PC-3 (cell line): Measurements from ENCODE around the gene ZNF319. TPM values are rescaled to one million over a fixed set of nuclear protein-coding genes. Genes with fewer than 3 reads are reported as not detected.

Experiments
- ATAC-seq: fragments of 200-7000 bp; cut with Tn5 transposase; 2 replicates; pipeline ENCODE4 v1.9.1; 2020; ENCODE audit warnings: mild to moderate bottlenecking, moderate library complexity
- BruUV-seq: library from RNA; stranded (reverse); fragments of 400-500 nt; replicated peaks from 2 replicates; lab custom pipeline; 2021; lab: Mats Ljungman, UMichigan
- CTCF ChIA-PET: fragments of 300-600 bp; sonication (Branson Sonifier 250); formaldehyde crosslinking; loops from one replicate; lab custom pipeline; 2022; ENCODE audit warnings: antibody characterized with exemption; lab: Charles Lee
- POLR2A ChIA-PET: fragments of 300-600 bp; sonication (Branson Sonifier 250); formaldehyde crosslinking; loops from one replicate; lab custom pipeline; 2022; ENCODE audit warnings: antibody characterized with exemption; ENCODE audit not compliant: unreplicated experiment; lab: Charles Lee
- DNase-seq: peaks from one replicate; pipeline ENCODE4 v3.0.0-alpha.2; 2015
- H2AFZ ChIP-seq: fragments of 300-600 bp; sonication (generic); 2 replicates; pipeline ENCODE4 v1.6.0; 2016; ENCODE audit warnings: antibody characterized with exemption, low read length
- H3F3A ChIP-seq: fragments of 300-600 bp; sonication (generic); one replicate; pipeline ENCODE4 v1.6.0; 2017; ENCODE audit warnings: antibody characterized with exemption, low read length, control low read depth, mild to moderate bottlenecking; ENCODE audit not compliant: unreplicated experiment
- H3K27ac ChIP-seq: fragments of 300-600 bp; sonication (generic); 2 replicates; pipeline ENCODE4 v1.5.1; 2016; ENCODE audit warnings: mild to moderate bottlenecking, low read length
- H3K27me3 ChIP-seq: fragments of 300-600 bp; sonication (generic); 2 replicates; pipeline ENCODE4 v1.6.1; 2016; ENCODE audit warnings: low read length, mixed read lengths
- H3K36me3 ChIP-seq: fragments of 300-600 bp; sonication (generic); 2 replicates; pipeline ENCODE4 v1.6.1; 2016; ENCODE audit warnings: low read depth, mixed run types, low read length, mixed read lengths
- H3K4me1 ChIP-seq: fragments of 300-600 bp; sonication (generic); 2 replicates; pipeline ENCODE4 v1.5.1; 2016; ENCODE audit warnings: low read length; ENCODE audit not compliant: insufficient read depth
- H3K4me2 ChIP-seq: fragments of 300-600 bp; sonication (generic); 2 replicates; pipeline ENCODE4 v1.6.0; 2016; ENCODE audit warnings: low read length
- H3K4me3 ChIP-seq: fragments of 300-600 bp; sonication (generic); 2 replicates; pipeline ENCODE4 v1.5.1; 2016; ENCODE audit warnings: mild to moderate bottlenecking, low read length, mixed read lengths
- H3K79me2 ChIP-seq: fragments of 300-600 bp; sonication (generic); 2 replicates; pipeline ENCODE4 v1.6.1; 2017; ENCODE audit warnings: low read length, mixed read lengths
- H3K9ac ChIP-seq: fragments of 300-600 bp; sonication (generic); 2 replicates; pipeline ENCODE4 v1.6.0; 2016; ENCODE audit warnings: mild to moderate bottlenecking, low read length
- H3K9me2 ChIP-seq: fragments of 300-600 bp; sonication (generic); replicated peaks from 2 replicates; pipeline ENCODE4 v1.6.1; 2016; ENCODE audit warnings: mixed run types, low read length, mixed read lengths
- H3K9me3 ChIP-seq: fragments of 300-600 bp; sonication (generic); 2 replicates; pipeline ENCODE4 v1.6.1; 2016; ENCODE audit warnings: low read length, mixed read lengths
- H4K20me1 ChIP-seq: fragments of 300-600 bp; sonication (generic); 2 replicates; pipeline ENCODE4 v1.6.1; 2016; ENCODE audit warnings: low read length, mixed read lengths
- EZH2 ChIP-seq: fragments of 300-600 bp; sonication (generic); IDR thresholded peaks from one replicate; pipeline ENCODE4 v1.6.1; 2017; ENCODE audit warnings: antibody characterized with exemption, mild to moderate bottlenecking, low read length; ENCODE audit not compliant: unreplicated experiment
- EZH2phosphoT487 ChIP-seq: fragments of 300-600 bp; sonication (generic); IDR thresholded peaks from 2 replicates; pipeline ENCODE4 v1.6.1; 2018; ENCODE audit warnings: mild to moderate bottlenecking, antibody characterized with exemption, low read length, borderline replicate concordance
- intact Hi-C: fragments of 100-400 bp; cut with micrococcal nuclease; formaldehyde crosslinking; loops from 2 replicates; pipeline ENCODE4 v1.9.0; 2023
- total RNA-seq: library from RNA; depleted of rRNA; stranded (reverse); fragments of >200 nt; gene quantifications from 2 replicates; pipeline ENCODE4 v1.2.3, GENCODE V29; 2014
- TF ChIP-seq, protein P1 (sequence below): fragments of 300-600 bp; sonication (generic); conservative IDR thresholded peaks from 2 replicates; pipeline ENCODE4 v1.5.1; 2017; ENCODE audit warnings: antibody characterized with exemption, low read depth, mild to moderate bottlenecking, low read length

Gene ZNF319
- total RNA-seq, 1 experiment from 2014 or later = 2.2 TPM

DNA sequence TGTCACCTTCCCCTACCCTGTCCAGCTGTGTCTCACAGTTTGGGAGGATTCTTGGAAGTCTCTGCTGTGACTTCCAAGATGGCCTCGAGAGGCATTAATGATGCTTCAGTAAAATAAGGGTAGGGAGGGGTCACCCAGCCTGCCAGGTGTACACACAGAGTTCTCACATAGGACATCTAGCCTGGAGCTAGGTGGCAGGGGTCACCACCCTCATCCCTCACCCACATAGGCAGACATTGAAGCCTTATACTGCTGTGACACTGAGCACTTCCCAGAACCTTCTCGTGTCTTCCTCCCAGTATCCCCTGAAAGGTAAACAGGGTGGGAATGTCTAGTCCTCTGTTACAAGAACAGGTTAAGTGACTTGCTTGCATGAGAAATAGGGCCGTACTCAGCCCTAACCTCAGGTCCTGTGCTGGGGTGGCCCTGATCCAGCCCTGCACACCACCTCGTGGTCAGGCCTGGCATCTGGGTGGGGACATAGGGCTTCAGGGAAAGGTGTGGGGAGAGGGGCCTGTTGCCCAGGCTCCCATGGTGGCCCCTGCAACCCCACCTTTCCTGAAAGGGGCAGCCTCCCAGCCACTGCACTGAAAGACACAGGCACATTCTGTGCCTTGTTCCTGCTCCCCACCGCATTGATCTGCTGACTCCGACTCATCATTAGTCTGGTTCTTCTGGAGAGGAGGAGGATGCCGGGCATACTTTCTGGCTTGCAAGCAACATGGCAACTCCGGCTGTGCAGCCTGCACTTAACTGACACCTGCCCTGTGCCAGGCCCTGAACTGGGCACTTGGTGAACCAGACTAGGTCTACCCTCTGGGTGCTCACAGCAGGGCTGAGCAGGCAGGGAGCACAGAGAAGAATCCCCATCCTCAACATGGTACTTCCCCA, 21.4 kb upstream of the ZNF319 start:
- Histone ChIP-seq H3K36me3 (no peaks in the 10 kb centered on the region; the same call in 1 of the 2 replicates), H4K20me1 (no peaks in the 10 kb centered on the region), H3F3A (no peaks in the 10 kb centered on the region), H3K4me1 (peaks cover 29% of the 10 kb centered on the region), H3K79me2 (no peaks in the 10 kb centered on the region), H3K9ac (no peak overlapping the region), H3K27me3 (no peaks in the 10 kb centered on the region), H3K9me2 (no peaks in the 10 kb centered on the region), H3K9me3 (no peaks in the 10 kb centered on the region), H2AFZ (no peak overlapping the region), H3K4me3 (no peak overlapping the region), H3K27ac (peak overlapping the region; percentile 64), H3K4me2 (peak overlapping the region; percentile 39; the same call in 1 of the 2 replicates)
- BruUV-seq = no TSS peak
- TF ChIP-seq EZH2phosphoT487 = no peak
- TF ChIP-seq EZH2 = no peak
- TF ChIP-seq, protein P1, sequence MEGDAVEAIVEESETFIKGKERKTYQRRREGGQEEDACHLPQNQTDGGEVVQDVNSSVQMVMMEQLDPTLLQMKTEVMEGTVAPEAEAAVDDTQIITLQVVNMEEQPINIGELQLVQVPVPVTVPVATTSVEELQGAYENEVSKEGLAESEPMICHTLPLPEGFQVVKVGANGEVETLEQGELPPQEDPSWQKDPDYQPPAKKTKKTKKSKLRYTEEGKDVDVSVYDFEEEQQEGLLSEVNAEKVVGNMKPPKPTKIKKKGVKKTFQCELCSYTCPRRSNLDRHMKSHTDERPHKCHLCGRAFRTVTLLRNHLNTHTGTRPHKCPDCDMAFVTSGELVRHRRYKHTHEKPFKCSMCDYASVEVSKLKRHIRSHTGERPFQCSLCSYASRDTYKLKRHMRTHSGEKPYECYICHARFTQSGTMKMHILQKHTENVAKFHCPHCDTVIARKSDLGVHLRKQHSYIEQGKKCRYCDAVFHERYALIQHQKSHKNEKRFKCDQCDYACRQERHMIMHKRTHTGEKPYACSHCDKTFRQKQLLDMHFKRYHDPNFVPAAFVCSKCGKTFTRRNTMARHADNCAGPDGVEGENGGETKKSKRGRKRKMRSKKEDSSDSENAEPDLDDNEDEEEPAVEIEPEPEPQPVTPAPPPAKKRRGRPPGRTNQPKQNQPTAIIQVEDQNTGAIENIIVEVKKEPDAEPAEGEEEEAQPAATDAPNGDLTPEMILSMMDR = no peak
- DNase-seq (peak; percentile 43), ATAC-seq (peak; percentile 23)
- CTCF ChIA-PET = interaction anchor here (0.5 kb wide), 1 partner anchor 177 kb away, joined by 3 read pairs; no protein-coding TSS in a partner anchor
- intact Hi-C loops = loop anchor here (2.0 to 10.0 kb wide), 2 partner anchors 101 to 283 kb away; no protein-coding TSS in a partner anchor
- POLR2A ChIA-PET = no interaction called here

DNA sequence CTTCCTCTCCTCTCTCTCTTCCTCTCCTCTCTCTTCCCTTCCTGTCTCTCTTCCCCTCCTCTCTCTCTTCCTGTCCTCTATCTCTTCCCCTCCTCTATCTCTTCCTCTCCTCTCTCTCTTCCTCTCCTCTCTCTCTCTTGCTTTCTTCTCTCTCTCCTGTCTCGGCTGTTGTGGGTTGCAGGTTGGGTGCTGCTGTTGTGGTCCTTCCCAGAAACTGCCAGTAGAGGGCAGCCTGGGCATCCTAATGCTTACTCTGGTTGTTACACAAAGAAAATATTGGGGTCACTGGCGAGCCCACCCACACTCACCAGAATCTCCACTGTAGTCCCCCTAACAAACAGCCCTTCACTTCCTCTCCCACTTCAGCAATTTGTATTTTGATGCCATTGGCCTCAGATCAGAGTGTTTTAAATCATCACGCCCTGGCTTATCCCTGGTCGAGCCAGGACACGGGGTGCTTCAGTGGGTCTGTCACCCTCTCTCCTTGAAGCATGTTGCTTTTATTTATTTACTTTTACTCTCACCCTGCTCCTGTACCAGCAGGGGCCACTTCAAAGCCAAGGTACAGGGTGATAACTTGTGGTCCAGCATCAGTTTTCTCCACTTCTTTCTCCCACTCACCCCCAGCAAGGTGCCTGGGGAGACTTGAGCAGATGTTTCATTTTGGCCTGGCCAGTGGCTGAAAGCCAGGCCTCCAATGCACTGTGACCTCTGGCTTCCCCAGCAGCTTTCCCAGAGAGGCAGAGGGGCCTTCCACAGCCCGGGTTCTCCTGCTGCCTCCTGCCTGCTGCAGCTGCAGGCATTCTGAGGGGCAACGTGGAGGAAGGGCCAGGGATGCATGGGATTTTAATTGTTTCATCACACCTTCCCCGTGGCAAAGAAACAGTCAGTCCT, 20.4 kb upstream of the ZNF319 start:
- Histone ChIP-seq H3F3A (no peaks in the 10 kb centered on the region), H3K4me3 (no peak overlapping the region), H3K79me2 (no peaks in the 10 kb centered on the region), H3K36me3 (no peaks in the 10 kb centered on the region; the same call in 1 of the 2 replicates), H2AFZ (no peak overlapping the region), H4K20me1 (no peaks in the 10 kb centered on the region), H3K4me1 (peaks cover 23% of the 10 kb centered on the region), H3K9me2 (no peaks in the 10 kb centered on the region), H3K27me3 (no peaks in the 10 kb centered on the region), H3K4me2 (no peak overlapping the region), H3K9ac (no peak overlapping the region), H3K27ac (no peak overlapping the region), H3K9me3 (no peaks in the 10 kb centered on the region)
- DNase-seq (peak; percentile 35), ATAC-seq (peak; percentile 16; the same call in 1 of the 2 replicates)
- TF ChIP-seq, protein P1 = peak; percentile 86
- no peak for TF ChIP-seq EZH2phosphoT487
- TSS peak; percentile 93 for BruUV-seq
- intact Hi-C loops = loop anchor here (2.0 to 10.0 kb wide), 2 partner anchors 102 to 284 kb away; no protein-coding TSS in a partner anchor
- POLR2A ChIA-PET = no interaction called here
- CTCF ChIA-PET = no interaction called here
